NCI-H510A (cell line): ENCODE measurements around the gene OXA1L.
"Not testable (repeated sequence)": the region's sequence is repeated elsewhere in the genome, so short reads cannot be mapped to it uniquely, and the experiment has no call there.

ENCODE experiments used
- DNase-seq: peaks from one replicate; lab custom pipeline; 2025; lab: John Stamatoyannopoulos, UW

OXA1L gene

GRCh38 chr14:22769369-22769768 is 2.9 kb downstream of the OXA1L start:
- DNase-seq: no peak

- DNase-seq: no peak
Observed at GRCh38 chr14:22770481-22771187, 4.1 kb downstream of the OXA1L start.

GRCh38 chr14:22772725-22773124 is 6.2 kb downstream of the OXA1L start:
- no peak for DNase-seq

GRCh38 chr14:22773162-22774010 is 6.9 kb downstream of the OXA1L start:
- DNase-seq: no peak

- no peak for DNase-seq
Observed at GRCh38 chr14:22774011-22774706, 7.7 kb downstream of the OXA1L start.

GRCh38 chr14:22776215-22776614 is 9.7 kb downstream of the OXA1L start:
- DNase-seq: no peak

- not testable (repeated sequence) for DNase-seq
Observed at GRCh38 chr14:22776849-22777248, 10.4 kb downstream of the OXA1L start.

- DNase-seq: no peak
Observed at GRCh38 chr14:22778084-22778483, 11.6 kb downstream of the OXA1L start.

GRCh38 chr14:22780105-22780679 is 13.7 kb downstream of the OXA1L start:
- DNase-seq: no peak

- DNase-seq: no peak
Observed at GRCh38 chr14:22780941-22781300, 14.4 kb downstream of the OXA1L start.

- DNase-seq: no peak
Observed at GRCh38 chr14:22781301-22781991, 15.0 kb downstream of the OXA1L start.

- no peak for DNase-seq
Observed at GRCh38 chr14:22786685-22787084, 20.2 kb downstream of the OXA1L start.

GRCh38 chr14:22791301-22791700 is 24.8 kb downstream of the OXA1L start:
- no peak for DNase-seq

GRCh38 chr14:22792158-22792557 is 25.7 kb downstream of the OXA1L start:
- DNase-seq: no peak

GRCh38 chr14:22793550-22793949 is 27.1 kb downstream of the OXA1L start:
- DNase-seq: not testable (repeated sequence)

GRCh38 chr14:22793976-22794375 is 27.5 kb downstream of the OXA1L start:
- DNase-seq: no peak

GRCh38 chr14:22794551-22794951 is 28.1 kb downstream of the OXA1L start:
- no peak for DNase-seq

- no peak for DNase-seq
Observed at GRCh38 chr14:22796087-22796707, 29.7 kb downstream of the OXA1L start.

GRCh38 chr14:22797017-22797917 is 30.8 kb downstream of the OXA1L start:
- no peak for DNase-seq

- no peak for DNase-seq
Observed at GRCh38 chr14:22798528-22798927, 32.0 kb downstream of the OXA1L start.
